DMS 273 (cell line): Measurements from ENCODE around the gene DIDO1.

Experiments
- DNase-seq: peaks from one replicate; lab custom pipeline; 2025; ENCODE audit not compliant: unreplicated experiment; lab: John Stamatoyannopoulos, UW

The DIDO1 gene

DNA sequence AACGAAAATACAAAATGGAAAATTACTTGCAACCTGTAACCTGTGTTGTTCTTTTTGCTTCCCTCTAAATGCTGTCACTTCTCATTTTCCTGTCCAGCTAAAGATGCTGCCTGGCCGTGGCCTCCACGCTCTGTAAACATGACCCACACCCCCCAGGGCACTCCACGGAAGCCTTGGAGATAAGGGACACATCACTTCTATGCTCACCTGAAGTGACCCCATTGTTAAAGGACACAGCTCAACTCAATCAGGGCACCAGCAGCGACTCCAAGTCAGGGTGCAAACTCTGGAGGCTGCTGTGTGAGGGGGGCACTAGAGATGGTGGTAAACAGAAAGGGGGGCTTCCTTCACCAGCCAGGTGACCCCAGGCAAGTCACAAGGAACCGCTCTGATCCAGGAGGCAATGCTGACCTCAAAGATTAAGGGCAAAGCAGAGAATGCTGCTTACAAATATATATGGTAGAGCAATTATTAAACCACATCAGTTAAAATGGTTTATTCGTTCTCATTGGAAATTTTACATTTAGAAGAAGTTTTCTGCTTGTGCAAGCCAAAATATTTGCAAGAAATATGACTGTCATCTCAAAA, 13.2 kb downstream of the DIDO1 start:
- no peak for DNase-seq

DNA sequence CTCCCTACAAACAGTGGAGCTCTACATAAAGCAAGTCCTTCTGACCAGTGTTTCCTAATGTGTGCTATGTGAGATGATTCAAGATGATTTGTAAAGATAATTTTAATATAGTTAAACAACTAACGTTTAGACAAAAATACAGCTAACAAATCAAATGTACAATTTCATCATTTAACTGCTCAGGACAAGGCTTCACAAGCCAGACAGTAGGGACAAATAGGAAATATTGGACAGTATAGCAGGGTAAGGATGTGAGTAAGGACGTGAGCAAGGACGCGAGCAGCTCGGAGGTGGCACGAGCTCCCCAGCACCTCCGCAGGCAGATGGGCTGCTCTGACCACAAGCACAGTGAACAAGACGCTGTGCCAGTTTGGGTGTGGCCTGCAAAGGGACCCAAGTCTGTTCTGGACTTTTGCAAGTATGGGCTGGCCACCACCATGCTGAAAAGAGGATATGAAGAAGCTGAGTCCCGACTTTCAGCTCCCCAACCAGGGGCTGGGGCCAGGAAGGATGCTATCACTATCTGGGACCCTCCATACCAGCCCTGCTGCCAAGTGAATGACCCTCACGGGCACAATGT, 14.5 kb downstream of the DIDO1 start:
- no peak for DNase-seq

DNA sequence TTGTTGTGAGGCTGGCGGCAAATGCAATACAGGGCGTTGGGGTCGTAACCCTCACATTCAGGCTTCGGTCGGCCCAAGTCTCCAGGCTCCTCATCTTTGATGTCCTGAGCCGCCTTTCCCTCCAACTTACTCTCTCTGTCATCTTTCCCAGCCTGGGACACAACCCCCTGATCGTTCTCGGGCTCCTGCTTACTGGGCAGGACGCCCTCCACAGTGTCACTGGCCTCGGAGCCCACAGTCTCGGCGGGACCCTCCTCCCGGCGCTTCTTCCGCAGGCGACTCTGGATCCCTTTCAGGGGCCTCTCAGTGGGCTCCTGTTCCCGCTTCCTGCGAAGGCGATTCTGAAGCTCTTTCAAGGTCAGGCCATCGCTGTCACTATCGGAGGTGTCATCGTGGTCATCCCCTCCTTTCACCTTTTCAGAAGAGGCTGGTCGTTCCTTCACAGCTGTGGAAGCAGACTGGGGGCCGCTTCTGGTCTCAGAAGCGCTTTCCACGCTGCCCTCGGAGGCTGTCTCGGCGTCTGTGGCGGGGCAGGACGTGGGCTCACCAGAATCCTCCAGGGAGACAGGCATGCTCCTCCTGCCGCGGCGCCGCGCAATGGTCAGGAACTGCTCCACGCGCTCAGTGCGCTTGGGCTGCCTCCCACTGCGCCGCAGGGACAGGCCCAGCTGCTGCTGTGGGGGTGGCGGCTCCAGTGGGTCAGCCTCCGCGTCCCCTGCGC, 15.4 kb downstream of the DIDO1 start:
- no peak for DNase-seq

DNA sequence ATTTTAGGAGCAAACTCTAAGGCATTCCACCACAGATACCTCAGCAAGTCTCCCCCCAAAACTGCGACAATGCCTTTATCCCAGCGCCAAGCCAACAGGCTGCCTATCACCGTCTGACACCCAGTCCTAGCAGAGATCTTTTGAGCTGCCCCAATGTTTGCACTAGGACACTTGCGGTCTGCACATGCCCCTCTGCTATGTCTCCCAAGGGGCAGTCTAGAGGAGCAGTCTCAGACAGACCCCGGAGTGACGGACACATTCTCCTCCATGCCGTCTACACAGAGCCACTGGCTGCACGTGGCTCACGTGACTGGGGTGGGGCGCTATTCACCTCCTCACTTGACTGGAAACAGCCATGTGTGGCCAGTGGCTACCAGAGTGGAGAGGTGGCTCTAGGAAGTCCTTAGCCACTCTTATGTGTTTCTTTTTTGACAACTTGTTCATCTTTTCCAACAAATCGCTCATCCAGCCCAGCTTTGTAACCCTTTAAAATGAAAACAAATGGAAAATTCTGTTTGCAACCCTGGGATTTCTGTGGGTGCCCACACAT, 16.0 kb downstream of the DIDO1 start:
- no peak for DNase-seq

DNA sequence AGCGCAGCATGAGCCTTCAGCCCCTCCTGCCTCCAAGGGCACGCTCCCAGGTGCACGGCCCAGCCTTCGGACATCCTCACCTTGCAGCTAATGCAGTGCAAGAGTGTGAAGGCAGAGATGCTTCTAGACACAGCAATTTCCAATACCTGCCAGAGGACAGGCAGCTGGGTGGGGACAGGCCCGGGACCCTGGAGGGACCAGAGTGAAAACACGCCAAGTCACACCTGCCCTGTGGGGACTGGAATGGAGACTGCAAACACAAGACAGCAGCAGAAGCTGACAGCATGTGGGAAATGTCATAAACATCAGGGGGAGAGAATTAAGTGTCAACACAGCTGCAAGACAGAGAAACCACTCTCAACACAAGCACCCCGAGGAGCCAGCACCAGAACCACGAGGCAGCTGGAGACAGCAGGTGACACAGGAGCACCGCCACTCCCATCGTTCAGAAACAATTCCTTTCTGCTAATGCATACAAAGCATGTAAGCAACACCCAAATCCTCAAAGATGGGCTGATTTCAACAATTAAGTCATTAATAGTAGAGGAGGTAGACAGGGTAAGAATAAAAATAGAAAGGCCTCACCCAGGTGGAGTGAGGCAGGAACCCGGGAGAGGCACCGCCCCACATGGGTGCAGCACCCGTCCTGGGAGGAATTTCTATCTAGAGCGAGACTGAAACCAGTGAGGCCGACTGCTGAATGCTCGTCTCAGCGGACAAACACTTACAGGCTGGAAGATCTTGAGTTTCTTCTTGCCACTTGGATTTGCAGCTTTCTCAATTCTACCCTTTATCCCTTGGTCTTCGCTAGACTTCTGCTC, 17.1 kb downstream of the DIDO1 start:
- DNase-seq: no peak

DNA sequence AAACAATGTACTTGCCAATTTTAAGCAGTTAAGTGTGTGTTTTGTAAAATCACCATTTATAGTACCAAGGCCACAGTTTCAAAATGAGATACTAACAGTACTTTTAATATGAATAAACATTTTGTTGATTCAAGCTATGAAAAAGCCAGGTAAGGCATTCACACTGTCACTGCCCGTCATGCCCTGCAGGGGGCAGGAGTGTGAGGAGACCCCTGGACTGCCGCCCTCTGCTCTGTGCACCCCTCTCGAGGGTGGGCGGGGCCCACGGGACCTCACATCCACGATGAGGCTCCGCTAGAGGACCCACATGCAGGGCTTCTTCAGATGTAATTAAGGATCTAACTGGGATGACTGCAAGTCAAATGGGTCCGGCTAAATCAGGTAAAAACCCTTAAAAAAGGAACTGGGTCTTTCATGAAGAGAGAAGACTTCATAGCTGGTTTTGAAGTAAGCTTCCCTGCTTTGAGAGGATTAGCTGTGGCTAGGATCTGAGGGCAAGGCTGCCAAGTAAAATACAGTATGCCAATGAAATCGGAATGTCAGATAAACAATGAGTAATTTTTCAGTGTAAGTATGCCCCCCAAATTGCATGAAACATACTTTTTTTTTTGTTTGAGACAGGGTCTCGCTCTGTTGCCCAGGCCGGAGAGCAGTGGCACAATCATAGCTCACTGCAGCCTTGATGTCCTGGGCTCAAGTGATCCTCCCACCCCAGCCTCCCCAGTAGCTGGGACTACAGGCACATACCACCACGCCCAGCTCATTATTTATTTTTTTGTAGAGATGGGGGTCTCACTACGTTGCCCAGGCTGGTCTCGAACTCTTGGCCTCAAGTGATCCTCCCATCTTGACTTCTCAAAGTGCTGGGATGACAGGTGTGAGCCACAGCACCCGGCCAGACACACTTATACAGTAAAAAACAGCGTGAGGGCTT, 18.7 kb downstream of the DIDO1 start:
- peak; percentile 51 for DNase-seq

DNA sequence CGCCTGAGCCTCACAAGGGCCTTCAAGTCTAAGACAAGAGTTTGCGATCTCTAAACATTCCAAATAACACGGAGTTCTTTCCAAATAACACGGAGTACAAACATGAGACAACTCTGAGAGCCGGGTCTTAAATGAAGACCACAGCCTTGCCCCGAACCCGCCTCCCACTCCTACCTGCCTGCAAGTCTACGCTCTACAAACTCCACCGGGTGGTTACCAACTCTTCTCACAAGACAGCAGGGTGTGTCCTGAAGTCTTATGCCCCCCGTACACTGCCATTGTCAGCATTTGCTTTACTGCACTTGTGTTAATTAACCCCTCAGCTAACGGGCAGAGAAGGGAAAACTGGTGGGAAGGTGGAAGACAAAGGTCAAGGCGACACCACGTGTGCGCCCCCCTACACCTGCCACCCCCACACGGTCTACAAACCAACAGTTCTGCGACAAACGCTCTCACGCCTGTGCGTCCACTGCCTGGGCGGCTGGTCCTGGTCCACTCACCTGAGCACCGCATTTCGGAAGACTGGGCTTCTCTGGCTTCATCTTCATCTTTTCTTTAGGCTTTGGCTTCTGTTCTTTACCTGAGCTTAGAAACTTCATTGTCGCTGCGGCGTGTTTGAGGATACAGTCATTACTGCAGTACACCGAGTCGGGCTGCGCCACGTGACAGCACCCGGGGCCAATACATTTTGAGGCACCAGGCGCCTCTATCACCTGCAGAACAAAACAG, 19.5 kb downstream of the DIDO1 start:
- DNase-seq: no peak

DNA sequence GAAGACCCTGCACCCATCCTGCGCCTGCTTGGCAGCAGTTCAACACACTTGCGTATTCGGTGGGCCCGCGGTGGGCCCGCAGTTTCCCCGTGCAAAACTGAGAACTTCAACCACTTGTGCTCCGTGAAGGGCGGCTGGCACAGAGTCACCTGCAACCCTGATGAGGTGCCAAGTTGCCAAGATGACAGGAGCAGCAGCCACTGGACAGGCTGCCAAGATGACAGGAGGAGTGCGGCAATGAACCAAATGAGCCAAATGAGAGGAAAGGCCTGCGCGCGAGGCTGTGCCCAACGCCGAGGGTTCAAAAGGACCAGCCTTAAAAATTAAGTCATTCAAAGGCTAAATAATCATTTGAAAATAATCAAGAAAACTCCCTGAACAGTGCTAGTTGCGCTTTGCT, 20.1 kb downstream of the DIDO1 start:
- DNase-seq: no peak

DNA sequence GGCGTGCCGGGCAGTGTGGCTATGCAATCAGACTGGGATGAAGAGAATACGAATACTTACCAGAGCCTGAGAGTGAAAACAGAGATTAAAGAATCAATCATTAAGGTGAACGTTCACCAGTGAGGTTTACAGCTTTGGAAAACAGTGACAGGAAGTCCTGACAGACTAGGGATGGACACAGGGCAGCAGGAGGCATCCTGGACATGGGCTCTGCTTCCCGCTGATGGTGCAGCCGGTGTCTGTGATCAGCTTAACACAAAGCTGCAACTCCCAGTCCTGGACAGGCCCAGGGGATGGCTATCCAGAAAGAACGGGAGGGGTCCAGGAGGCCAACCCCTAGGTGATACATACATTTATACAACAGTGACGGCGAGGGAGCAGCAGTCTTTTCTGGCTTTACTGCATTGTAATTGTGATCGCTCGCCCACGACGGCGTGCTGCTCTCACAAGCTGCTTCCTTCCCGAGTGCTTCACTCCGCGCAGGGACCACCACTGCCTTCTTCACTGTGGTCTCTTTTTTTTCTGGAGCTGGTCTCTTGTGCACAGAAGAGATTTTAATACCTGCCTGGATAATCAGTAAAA, 20.7 kb downstream of the DIDO1 start:
- no peak for DNase-seq

DNA sequence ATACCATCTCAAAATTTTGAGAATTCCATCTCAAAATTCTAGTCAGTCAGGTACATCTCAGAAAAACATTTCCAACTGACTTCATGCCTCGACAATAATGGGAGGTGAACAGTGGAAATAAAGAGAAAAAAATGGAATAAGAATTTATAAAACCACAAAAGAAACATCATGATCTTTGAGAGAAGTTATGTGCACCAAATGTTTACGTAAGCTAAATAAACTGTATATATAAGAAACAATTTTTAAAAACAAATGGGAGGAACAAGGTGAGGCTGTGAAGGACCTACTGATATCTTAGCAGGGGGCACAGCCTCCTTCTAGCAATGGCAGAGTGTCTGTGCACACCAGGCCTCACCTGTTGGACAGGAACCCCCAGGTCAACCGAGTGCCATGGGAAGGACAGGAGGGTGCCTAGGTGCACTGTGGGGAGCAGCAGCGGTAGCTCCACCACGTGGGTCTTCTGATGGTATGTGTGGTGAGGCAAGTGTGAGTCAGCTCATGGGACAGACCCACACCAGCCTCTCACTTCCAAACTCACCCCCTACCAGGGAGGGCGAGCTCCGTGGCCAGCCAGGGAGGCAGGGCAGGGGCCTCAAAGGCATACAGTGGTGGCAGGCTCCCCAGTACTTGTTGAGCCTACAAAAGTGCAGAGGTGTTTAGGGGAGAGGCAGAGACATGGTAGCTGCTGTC, 23.2 kb downstream of the DIDO1 start:
- DNase-seq: no peak

DNA sequence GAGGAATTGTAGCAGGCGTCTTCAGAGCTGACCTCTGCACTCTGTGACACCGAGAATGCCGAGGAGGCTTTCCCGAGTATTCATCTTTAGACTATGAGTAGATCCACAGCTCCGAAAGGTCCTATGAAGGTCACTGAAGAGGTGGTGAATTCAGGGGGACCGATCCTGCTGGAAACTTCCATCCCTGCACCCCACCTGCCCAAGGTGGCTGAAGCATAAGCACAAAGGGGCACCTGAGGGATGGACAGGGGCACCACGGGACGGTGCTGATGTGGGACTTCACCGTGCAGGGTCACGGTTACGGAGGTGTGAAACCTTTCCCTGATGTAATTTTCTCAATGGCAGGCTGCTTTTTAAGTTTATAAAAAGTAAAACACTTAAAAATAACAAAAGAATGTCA, 24.4 kb downstream of the DIDO1 start:
- no peak for DNase-seq

DNA sequence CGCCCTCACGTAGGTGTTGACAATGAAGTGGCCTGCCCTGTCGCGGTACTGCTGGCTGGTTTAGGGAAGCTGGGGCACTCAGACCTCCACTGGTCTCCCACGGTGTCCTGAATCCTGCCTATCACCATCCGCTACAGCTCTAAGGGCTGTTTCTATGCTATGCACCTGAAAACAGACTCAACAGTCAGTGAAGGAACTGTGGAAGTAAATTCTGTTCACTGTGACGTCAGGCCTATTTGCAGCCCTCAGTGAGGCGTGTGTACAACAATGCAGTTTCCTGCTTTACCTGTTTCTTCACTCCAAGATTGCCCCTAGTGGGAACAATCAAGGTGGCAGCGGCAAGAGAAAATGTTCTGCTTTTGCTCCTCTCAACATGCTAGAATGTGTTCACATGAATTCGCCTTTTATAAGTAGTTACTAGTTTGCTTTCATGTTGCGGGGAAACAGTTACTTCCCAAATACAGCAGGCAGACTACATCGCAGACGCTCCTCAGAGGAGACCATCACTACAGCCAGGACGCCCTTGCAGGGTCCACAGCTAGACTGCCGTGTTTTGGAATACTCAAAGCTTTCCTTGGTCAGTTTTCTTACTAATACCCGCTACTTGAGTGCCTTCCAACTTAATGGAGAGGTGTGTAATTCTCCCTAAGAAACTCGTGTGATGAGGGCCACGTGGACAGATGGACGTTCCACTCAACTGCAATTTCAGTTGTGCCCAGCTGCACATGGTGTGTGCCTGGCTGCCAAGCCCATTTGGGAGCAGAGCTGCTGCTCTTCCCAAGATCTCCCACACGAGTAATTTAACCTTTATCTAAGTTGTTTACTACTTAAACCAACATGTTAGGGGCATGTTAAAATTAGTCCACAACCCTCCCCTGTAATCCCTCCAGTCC, 25.4 kb downstream of the DIDO1 start:
- peak; percentile 67 for DNase-seq

DNA sequence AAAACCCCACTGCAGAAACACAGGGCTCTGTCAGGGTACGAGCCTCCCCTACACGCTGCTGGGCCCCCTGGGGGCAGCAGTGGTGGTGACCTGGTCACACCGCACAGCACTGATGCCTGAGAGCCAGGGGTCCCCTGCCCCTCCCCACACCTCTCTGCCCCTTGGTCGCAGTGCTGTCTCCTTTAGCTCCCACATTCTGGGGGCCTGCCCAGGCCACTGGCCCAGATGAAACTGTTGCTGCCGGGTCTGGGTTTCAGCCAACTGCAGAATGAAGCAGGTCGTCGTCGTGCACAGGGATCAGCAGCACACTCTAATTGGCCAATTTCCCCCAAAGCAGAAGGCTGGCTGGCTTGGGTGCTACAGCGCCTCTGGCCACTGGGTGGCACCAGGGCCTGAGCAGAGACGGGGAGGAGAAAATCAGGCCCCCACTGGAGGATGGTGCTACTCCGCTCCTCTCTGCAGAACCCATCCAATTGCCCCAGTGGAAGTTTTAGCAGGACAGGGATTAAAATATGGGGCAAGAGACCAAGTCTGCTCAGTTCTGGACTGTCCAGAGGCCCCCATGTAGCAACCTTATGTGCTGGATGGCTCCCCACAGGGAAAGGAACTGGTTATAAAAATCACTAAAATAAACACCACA, 26.1 kb downstream of the DIDO1 start:
- DNase-seq: peak; percentile 92

DNA sequence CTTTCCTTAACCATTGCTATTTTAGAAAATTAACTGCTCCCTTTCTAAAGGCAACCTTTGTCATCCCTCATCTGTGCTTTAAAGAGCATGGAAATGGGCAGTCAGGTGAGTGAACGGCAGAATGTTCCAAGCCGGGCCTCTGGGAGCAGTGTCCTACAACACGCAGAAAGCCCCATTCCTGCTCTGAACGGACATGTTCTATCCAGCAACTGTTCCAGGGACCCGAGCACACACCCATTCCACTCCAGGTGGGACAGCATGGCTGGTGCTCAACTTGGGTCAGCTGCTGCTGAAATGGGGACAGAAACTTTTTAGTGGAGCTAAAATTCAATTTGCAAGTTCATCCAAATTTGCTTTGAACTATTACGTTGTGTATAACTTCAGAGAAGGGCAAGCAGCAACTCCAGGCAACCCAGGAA, 26.7 kb downstream of the DIDO1 start:
- DNase-seq: peak; percentile 46

DNA sequence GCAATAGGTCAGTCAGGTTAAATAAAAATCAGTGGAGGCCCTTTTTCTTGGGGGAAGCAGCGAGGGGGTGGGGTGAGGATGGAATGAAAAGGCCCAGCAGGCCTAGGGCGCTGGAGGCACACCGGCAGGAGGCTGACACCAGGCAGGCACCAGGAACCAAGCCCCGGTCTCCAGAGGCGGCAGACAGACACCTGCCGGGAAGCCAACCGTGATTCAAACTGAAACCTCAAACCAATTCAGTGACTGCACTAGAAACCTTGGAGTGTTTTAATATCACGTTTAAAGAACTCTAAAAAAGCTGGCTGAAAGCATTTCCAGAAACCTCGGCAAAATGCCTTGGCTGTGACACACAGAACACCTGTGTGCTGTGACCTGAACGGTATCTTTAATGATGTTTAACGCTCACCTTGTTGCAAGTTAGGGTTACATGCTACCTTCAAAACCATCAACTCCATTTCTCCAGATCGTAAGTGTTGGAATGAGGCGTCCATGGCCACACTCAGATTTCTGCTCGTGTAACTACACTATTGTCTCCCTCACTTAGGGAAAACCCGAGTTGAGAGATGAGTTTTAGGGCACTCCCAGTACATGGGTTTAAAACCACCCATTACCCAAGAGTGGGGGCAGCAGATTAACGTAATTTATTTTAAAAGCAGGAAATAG, 27.2 kb downstream of the DIDO1 start:
- no peak for DNase-seq

DNA sequence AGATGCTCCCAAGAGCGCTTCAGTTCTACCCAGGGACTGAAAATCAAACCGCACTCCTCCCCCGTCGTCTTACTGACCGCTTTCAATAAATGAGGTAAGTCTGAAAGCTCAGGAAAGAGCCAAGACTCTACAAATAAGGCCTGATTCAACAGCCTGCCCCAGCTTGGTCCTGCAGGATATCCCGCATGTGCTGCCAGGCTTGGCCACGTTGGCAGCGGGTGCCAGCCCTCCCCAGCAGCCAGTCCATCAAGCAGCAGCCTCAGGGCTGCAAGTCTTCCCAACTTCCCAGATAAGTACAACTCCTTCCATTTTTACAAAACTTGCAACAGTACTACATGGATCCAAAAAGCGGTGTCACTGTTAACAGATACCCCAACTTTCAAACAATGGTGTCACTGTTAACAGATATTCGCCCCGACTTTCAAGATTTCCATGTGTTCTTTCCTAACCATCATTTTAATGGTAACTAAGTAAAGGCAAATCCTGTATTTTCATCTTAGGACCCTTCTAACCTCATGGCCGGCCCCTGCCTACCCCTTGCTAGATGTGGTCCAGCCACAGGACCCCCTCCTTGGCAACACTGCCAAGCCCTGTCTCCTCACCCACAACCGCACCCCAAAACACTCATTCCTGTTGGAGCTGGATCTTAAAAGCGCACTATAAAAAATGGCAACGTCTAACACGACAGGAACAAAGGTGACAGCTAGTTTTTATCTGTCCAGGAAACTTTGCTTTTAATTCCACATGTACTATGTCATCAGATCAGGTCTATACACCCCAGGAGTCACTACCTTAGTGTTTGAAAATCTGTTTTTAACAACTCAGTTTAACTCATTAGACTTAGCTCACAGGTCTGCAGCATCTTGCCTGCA, 28.0 kb downstream of the DIDO1 start:
- DNase-seq: peak; percentile 77
